ENCODE measurements around the gene EGLN2.
A peak's percentile ranks its signal among the peaks of the same experiment; 100 is the strongest.

EGLN2 gene

DNA sequence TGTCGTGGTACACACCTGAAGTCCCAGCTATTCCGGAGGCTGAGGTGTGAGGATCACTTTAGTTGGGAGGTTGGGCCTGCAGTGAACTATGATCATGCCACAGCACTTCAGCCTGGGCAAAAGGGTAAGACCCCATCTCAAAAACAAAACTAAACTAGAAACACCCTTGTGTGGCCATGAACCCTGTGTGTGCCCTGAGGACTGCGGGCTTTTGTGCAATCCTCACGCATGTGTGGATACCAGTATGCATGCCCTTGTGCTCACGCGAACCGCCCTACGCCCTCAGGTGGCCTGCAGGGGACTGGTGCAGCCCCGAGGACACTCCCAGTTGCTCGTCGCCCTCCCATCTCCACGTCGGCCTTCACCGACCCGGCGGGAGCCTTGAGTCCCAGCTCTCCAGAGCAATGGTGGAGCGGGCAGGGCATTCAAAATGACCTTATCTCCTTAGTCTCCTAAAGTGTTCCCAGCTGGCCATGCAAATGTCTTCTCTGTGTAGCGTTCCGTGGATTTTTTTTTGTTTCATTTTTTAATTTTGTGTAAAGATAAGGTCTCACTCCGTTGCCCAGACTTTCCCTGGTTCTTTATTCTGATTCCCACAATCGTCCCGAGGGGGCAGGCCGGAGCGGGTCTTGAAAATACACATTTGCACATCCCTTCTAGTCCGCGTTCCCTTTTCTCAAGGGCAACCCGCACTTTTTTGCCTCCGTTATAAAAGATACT, 868 bp upstream of the EGLN2 start:
- TF ChIP-seq, protein P1, sequence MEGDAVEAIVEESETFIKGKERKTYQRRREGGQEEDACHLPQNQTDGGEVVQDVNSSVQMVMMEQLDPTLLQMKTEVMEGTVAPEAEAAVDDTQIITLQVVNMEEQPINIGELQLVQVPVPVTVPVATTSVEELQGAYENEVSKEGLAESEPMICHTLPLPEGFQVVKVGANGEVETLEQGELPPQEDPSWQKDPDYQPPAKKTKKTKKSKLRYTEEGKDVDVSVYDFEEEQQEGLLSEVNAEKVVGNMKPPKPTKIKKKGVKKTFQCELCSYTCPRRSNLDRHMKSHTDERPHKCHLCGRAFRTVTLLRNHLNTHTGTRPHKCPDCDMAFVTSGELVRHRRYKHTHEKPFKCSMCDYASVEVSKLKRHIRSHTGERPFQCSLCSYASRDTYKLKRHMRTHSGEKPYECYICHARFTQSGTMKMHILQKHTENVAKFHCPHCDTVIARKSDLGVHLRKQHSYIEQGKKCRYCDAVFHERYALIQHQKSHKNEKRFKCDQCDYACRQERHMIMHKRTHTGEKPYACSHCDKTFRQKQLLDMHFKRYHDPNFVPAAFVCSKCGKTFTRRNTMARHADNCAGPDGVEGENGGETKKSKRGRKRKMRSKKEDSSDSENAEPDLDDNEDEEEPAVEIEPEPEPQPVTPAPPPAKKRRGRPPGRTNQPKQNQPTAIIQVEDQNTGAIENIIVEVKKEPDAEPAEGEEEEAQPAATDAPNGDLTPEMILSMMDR (IDR thresholded peaks at IDR 0.05; ENCODE audit: insufficient read depth, low read depth, low read length, missing control alignments): peak; percentile 45
- H3K4me3 ChIP-seq (ENCODE audit: low read depth, low read length): peak overlapping the region; percentile 67
- DNase-seq (ENCODE audit: low read depth): peak; percentile 91

DNA sequence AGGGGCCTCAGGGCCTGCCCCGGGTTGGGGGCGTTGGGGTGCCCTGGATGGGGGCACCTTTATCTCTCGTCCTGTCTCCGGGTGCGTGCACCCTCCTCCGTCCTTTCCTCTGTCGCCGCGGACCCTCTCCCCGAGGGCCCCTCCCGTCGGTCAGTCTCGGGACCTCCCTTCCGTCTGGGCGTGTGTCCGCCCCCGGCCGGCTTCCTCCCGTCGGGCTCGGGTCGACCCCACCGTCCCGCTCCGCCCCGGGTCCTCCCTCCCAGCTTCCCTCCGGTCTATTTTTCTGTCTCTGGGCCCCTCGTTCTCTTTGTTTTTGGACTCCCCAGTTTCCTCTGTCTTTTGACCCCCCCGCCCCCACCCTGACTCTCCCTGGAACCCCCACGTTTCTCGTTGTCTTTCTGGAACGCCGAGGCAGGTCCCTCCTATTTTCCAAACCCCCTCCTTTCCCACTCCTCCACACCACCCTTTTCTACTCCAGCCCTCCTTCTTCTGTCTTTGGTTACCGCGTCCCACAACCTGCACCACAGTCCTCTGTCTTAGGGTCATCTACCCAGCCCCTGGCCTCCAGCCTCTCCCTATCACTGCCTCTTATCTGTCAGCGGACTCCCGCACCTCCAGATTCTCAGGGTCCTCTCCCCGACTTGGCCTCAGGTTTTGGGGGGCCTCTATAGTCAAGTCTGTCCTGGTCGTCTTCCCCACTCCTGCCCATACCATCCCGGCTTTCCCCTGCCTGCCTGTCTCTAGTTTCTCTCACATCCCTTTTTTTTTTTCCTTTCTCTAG, 757 bp downstream of the EGLN2 start:
- peak overlapping the region; percentile 89 for H3K4me3 ChIP-seq (ENCODE audit: low read depth, low read length)
- peak; percentile 58 for DNase-seq (ENCODE audit: low read depth)

DNA sequence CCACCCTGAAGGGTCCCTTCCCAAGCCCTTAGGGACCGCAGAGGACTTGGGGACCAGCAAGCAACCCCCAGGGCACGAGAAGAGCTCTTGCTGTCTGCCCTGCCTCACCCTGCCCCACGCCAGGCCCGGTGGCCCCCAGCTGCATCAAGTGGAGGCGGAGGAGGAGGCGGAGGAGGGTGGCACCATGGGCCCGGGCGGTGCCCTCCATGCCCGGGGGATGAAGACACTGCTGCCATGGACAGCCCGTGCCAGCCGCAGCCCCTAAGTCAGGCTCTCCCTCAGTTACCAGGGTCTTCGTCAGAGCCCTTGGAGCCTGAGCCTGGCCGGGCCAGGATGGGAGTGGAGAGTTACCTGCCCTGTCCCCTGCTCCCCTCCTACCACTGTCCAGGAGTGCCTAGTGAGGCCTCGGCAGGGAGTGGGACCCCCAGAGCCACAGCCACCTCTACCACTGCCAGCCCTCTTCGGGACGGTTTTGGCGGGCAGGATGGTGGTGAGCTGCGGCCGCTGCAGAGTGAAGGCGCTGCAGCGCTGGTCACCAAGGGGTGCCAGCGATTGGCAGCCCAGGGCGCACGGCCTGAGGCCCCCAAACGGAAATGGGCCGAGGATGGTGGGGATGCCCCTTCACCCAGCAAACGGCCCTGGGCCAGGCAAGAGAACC, 1.5 kb downstream of the EGLN2 start:
- no peak for DNase-seq (ENCODE audit: low read depth)
- TF ChIP-seq, protein P1 (IDR thresholded peaks at IDR 0.05; ENCODE audit: insufficient read depth, low read depth, low read length, missing control alignments): no peak
- peak overlapping the region; percentile 89 for H3K4me3 ChIP-seq (ENCODE audit: low read depth, low read length)

More for the DNA sequence above, 757 bp downstream of the EGLN2 start:
- TF ChIP-seq, protein P1 (IDR thresholded peaks at IDR 0.05; ENCODE audit: insufficient read depth, low read depth, low read length, missing control alignments): no peak

DNA sequence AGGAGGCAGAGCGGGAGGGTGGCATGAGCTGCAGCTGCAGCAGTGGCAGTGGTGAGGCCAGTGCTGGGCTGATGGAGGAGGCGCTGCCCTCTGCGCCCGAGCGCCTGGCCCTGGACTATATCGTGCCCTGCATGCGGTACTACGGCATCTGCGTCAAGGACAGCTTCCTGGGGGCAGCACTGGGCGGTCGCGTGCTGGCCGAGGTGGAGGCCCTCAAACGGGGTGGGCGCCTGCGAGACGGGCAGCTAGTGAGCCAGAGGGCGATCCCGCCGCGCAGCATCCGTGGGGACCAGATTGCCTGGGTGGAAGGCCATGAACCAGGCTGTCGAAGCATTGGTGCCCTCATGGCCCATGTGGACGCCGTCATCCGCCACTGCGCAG, 2.0 kb downstream of the EGLN2 start:
- no peak for DNase-seq (ENCODE audit: low read depth)
- TF ChIP-seq, protein P1 (IDR thresholded peaks at IDR 0.05; ENCODE audit: insufficient read depth, low read depth, low read length, missing control alignments): no peak
- H3K4me3 ChIP-seq (ENCODE audit: low read depth, low read length): no peak overlapping the region

DNA sequence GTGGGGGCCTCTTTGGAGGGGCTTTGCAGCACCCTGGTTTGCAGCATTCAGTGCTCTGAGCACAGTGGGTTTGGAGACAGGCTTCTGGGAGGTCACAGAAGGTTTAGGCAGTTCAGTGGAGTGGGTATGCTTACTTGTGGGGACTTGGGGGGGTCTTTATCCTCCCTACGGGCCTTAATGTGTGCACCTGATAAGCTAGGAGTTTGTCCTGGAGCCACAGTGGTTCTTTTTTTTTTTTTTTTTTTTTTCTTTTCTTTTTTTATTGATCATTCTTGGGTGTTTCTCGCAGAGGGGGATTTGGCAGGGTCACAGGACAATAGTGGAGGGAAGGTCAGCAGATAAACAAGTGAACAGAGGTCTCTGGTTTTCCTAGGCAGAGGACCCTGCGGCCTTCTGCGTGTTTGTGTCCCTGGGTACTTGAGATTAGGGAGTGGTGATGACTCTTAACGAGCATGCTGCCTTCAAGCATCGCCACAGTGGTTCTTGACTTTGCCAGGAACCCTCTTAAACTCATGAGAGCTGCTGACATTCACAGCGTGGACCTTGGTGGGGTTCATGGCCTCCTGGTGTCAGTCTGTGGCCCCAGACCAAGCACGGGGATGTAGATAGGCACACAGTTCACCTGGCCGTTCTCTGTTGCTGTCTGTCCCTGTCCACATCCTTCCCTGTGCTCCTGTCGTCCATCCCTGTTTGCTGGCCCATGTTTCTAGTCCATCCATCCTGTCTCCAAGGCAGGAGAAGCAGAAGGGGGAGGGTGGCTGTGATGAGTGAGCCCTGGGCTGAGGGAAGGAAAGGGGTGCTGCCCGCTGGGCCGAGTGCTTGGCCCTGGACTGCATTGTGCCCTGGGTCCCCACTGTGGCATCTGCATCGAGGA, 2.7 kb downstream of the EGLN2 start:
- DNase-seq (ENCODE audit: low read depth): no peak
- H3K4me3 ChIP-seq (ENCODE audit: low read depth, low read length): peak overlapping the region; percentile 34

More for the DNA sequence above, 2.7 kb downstream of the EGLN2 start:
- TF ChIP-seq, protein P1 (IDR thresholded peaks at IDR 0.05; ENCODE audit: insufficient read depth, low read depth, low read length, missing control alignments): no peak
